Measurements from ENCODE around the gene RASGRF2.
"Not testable (repeated sequence)": the region's sequence is repeated elsewhere in the genome, so short reads cannot be mapped to it uniquely, and the experiment has no call there.

The RASGRF2 gene

DNA sequence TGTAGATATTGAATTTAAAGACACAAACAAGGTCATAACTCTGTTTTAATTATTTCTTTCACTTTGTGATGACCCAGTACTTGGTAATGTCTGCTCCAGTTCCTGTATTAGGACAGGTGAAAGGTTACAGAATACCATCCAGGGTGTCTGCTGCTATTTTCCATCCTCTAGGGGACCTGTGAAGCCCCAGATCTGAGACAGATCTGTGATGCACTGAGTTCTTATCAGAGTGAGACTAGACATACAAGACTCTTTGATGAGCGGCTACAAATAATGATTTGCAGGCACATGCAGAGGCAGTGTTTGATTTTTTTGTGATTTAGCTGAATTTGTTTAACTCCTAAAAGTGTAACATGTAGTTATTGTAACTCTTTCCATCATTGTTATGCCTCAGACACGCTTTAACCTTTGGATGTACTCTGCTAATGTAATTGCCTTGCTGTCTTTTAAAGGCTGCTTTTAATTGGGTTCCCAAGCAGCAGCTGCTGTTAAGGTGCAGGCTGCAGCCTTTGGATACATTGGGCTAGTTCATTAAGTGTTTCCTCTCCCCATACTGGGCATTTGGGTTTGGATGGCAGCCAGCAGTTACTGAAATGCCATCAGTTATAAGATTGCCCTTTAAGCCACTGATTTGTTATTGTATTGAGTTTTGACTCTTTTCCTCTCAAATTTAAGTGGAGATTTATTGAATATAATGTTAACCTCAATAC is 63.3 kb downstream of the RASGRF2 start:
- no peak for DNase-seq

DNA sequence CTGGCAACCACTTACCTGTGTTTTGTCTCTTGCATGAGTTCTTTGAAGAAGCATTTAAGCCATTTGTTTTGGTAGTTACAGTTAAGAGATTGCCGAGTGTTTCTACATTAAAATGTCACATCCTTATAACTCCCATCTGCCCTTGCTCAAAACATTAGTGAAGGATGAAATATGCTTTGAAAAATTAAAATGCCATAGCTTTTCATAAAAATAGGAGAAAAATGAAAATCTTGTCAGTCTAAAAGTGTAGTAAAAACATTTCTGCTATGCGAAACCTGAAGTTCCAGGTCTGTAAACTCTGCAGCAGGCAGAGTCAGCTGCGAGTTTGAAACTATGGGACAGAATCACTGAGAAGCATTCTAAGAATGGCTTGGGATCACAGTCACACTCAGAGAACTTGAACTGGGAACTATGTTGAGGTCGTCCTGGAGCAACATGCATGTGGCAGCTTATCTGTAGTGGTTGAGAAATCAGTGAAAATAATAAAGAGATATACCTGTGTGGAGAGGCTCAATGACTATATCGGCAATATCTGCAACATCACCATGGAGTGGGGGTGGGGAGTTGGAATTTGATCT is 67.4 kb downstream of the RASGRF2 start:
- no peak for DNase-seq

DNA sequence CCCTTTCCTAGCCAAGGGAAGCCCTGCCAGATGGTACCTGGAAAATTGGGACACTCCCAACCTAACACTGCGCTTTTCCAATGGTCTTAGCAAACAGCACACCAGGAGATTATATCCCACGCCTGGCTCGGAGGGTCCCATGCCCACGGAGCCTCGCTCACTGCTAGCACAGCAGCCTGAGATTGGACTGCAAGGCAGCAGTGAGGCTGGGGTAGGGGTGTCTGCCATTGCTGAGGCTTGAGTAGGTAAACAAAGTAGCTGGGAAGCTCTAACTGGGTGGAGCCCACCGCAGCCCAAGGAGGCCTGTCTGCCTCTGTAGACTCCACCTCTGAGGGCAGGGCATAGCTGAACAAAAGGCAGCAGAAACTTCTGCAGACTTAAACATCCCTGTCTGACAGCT is 68.7 kb downstream of the RASGRF2 start:
- DNase-seq, result not testable (repeated sequence)

GRCh38 chr5:81029736-81030135 is 69.6 kb downstream of the RASGRF2 start:
- not testable (repeated sequence) for DNase-seq

- DNase-seq, result not testable (repeated sequence)
Measured at GRCh38 chr5:81030236-81031034, 70.3 kb downstream of the RASGRF2 start.

- DNase-seq, result no peak
Measured at GRCh38 chr5:81035522-81035921, 75.4 kb downstream of the RASGRF2 start.

GRCh38 chr5:81038495-81038894 is 78.3 kb downstream of the RASGRF2 start:
- no peak for DNase-seq

- DNase-seq, result no peak
Measured at GRCh38 chr5:81044868-81045267, 84.7 kb downstream of the RASGRF2 start.

DNA sequence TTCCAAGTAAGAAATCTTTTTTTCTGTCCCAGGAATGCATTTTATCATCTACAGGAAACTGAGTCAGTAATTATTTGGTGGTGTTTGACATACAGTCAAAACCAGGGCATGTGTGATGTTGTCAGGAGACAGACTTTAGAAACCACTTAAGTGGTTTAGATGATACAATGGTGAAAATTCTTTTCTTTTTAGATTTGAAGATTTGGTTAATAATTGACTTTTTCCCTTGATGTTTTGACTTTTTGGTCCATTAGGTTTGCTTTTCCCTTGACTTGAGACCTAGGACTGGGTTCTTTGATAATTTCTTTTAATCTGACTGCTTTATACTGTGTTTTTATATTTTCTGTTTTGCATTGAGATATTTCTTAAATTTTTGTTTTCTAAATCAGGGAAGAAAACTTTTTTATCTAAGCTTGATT is 85.2 kb downstream of the RASGRF2 start:
- no peak for DNase-seq

GRCh38 chr5:81046041-81046440 is 85.9 kb downstream of the RASGRF2 start:
- DNase-seq, result no peak

DNA sequence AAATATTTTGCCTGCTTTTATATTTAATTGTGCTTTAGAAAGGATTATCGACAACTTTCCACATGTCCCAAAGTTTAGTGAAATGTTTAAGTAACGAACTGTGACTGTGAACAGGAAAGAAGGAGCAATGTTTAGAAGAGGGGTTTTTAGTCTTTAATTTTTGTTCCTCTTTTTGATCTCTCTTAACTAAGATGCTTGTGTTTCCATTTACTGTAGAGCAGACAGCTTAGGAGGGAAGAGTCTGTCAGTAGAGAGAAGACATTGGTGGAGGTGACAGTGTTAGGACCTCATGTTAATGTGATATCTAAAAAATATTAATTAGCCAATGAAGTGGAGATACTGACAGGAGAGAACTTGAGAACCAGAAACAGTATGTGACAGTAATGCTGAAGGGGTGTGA is 92.2 kb downstream of the RASGRF2 start:
- DNase-seq, result no peak

DNA sequence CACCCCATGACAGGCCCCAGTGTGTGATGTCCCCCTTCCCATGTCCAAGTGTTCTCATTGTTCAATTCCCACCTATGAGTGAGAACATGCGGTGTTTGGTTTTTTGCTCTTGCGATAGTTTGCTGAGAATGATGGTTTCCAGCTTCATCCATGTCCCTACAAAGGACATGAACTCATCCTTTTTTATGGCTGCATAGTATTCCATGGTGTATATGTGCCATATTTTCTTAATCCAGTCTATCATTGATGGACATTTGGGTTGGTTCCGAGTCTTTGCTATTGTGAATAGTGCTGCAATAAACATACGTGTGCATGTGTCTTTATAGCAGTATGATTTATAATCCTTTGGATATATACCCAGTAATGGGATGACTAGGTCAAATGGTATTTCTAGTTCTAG is 93.1 kb downstream of the RASGRF2 start:
- not testable (repeated sequence) for DNase-seq

- DNase-seq, result no peak
Measured at GRCh38 chr5:81058121-81058520, 98.0 kb downstream of the RASGRF2 start.

- no peak for DNase-seq
Measured at GRCh38 chr5:81065492-81065891, 105.3 kb downstream of the RASGRF2 start.

DNA sequence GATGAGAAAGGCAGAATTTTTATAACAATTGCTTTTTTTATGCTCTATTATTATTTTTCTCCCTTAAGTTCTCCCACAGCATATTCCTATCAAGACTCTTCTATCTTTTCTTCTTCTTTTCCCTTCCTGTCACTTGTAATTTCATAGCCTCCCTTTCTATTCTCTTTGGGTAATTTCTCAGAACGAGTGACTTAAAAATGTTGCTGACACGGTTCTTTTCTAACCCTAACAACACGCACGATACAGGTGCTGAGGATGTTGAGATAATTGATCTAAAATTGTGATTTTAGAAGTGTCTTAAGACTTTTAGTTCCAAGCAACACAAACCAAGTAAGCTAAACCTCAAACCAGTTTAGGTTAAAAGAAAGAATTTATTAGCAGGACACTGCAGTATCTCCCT is 105.9 kb downstream of the RASGRF2 start:
- DNase-seq, result no peak

DNA sequence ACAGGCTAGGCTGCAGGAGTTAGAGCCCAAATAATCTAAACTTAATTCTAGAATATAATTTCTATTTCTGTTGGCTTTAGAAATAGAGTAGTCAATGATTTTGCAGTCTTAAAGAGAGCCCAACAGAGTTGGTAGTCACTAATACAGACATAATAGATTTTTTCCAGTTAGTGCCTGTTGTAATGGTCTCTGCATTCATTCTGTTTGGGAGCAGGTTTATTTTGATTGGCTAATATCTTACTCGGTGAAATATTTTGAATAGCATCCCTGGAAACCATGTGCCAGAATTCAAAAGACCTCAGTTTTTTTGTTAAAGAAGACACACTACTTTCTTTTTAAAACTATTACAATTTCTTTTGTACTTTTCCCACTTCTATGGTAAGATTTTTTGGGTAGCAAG is 107.2 kb downstream of the RASGRF2 start:
- DNase-seq, result no peak

GRCh38 chr5:81068063-81068462 is 107.9 kb downstream of the RASGRF2 start:
- no peak for DNase-seq

GRCh38 chr5:81068635-81069034 is 108.5 kb downstream of the RASGRF2 start:
- no peak for DNase-seq

DNA sequence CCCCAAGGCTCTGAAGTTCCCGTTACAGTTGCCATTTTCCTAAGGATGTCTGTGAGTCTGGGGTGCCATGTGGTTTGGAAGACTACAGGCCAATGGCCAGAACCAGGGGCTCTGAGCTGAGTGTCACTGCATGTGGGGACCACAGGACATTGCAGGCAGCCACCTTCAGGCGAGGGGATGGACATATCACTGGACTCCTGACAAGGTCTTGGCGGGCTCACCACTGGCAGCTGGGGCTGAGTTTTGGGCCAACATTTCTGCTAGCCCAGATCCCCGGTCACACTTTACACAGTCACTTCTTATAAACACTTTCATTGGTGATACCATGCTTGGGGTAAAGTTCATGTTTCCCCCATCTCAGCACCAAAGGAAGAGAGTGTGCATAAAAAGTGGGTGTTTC is 109.8 kb downstream of the RASGRF2 start:
- no peak for DNase-seq

GRCh38 chr5:81070571-81071255 is 110.5 kb downstream of the RASGRF2 start:
- no peak for DNase-seq

GRCh38 chr5:81075041-81075440 is 114.9 kb downstream of the RASGRF2 start:
- no peak for DNase-seq

DNA sequence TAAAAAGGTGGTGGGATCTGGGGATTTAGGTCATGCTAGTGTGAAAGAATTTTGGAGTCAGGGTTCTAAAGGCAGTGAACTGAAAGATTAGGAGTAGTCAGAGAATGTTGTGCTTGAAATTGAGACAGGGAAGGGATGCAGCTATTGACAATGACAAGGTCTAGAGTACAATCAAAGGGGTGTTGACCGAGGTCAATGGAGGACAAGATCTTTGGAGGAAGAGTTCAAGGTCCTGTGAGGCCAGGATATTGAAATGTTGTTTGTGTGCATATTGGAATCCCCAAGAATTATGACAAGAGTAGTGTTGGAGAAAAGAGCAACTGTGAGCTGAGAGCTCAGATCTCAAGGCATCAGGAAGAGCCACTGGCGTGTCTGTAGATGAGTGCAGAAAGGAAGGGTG is 116.9 kb downstream of the RASGRF2 start:
- DNase-seq, result no peak

DNA sequence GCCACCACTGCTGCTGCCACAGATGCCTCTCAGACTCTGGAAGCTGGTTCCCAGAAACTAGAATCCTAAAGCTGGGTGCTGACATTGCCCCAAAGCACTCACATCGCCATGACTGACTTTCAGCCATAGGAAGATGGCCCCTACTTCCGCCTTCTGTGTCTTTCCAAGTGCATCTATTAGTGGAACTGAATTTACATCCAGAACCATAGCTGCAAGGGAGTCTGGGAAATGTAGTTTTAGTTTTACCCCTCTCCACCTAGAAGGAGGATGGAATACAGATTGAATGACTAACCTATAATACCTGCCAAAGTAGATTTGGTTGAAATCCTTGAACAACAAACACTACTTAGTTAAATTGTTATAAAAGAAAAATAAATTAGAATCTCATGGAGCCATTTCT is 118.8 kb downstream of the RASGRF2 start:
- no peak for DNase-seq
